Fibroblast of the aortic adventitia (primary cell): ENCODE data around the gene KLK1. TPM values are rescaled to one million over a fixed set of nuclear protein-coding genes. Genes with fewer than 3 reads are reported as not detected.

Experiments
- DNase-seq: peaks from one replicate; pipeline ENCODE4 v3.0.0-alpha.2; 2010; ENCODE audit warnings: low read depth
- H3K4me3 ChIP-seq: 2 replicates; pipeline ENCODE4 v1.5.1; 2011; ENCODE audit warnings: low read depth, mild to moderate bottlenecking, control low read depth, low read length, moderate library complexity
- CTCF ChIP-seq: IDR thresholded peaks from 2 replicates; pipeline ENCODE4 v1.5.1; 2011; ENCODE audit warnings: mild to moderate bottlenecking, low read length, control low read depth, inconsistent platforms; ENCODE audit not compliant: insufficient read depth
- total RNA-seq: library from RNA; depleted of rRNA; stranded (reverse); fragments of >200 nt; gene quantifications from 2 replicates; pipeline ENCODE4 v1.2.3, GENCODE V29; 2012; ENCODE audit warnings: low replicate concordance

The KLK1 gene
- total RNA-seq, 1 donor, result not detected

GRCh38 chr19:50832666-50833065 is 9.1 kb upstream of the KLK1 start:
- no peak for TF ChIP-seq CTCF
- no peak overlapping the region for H3K4me3 ChIP-seq
- DNase-seq, result no peak

DNA sequence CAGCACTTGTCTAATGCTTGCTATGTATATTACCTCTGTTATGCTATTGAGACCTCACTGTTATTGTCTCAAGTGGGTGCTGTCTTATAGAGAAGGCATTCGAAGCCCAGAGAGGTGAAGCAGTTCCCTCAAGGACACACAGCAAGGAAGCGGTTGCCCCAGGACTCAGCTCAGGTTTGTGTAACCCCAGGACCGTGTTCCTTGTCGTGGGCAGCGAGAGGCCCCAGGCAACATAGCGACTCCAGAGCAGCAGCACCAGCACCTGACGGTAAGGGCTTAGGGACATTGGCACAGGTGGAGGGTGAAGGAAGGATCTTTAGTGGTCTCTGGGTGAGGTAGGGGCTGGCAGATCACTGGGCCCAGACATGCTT is 7.4 kb upstream of the KLK1 start:
- no peak overlapping the region for H3K4me3 ChIP-seq
- DNase-seq, result no peak
- TF ChIP-seq CTCF, result no peak

GRCh38 chr19:50830266-50831025 is 6.9 kb upstream of the KLK1 start:
- no peak for TF ChIP-seq CTCF
- DNase-seq, result no peak
- no peak overlapping the region for H3K4me3 ChIP-seq

GRCh38 chr19:50829801-50830200 is 6.2 kb upstream of the KLK1 start:
- no peak for TF ChIP-seq CTCF
- no peak overlapping the region for H3K4me3 ChIP-seq
- no peak for DNase-seq

DNA sequence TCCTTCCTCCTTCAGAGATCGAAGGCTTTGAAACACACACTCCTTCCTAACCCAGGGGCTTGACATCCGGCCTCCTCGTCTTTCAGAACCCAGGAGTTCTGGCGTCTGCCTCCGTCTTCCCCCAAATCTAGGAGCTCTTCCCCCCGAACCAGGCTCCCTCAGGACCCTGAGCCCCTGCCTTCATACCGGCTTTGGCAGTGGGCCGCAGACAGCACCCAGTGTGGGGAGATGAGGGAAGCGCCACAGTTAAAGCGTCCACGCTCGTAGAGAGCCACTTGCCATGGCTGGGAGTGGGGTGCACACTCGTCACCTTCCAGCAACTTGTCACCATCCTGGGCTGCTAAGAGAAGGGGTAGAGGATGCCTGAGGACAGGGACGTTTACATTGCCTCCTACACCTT is 3.9 kb upstream of the KLK1 start:
- DNase-seq, result no peak
- no peak for TF ChIP-seq CTCF
- H3K4me3 ChIP-seq, result no peak overlapping the region

DNA sequence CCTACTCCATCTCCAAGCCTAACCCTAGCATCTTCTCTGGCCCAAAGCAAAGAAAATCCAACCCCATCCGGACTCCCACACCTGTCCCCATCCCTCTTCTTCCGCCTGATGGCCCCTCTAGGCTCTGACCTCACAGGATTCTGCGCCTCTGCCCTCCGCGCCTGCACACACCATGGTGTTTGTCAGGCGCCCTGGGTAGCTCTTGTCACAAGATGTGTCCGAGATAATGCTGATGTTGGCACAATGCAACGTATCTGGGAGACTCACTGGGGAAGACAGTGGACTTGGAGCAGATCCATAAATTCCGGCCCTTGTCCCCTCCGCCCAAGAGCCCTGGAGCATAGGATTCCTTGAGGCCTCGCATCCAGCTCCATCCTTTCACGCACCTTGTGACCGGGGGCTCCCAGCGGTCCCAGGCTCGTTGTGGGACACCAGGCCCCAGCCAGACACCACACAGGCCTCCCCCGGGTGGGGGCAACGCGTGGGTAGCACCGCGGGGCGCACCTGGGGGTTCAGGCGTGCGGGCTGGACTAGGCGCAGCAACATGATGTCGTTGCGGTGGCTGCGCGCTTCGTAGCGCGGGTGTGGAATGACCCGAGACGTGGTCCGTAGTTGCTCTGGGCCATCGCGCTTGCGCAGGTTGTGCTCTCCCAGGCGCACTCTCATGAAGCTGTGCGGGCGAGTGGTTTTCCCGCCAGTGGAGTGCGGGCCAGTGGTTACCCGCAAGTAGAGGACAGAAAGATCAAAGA is 3.1 kb upstream of the KLK1 start:
- DNase-seq, result no peak
- H3K4me3 ChIP-seq, result no peak overlapping the region
- TF ChIP-seq CTCF, result no peak
